ENCODE measurements around the gene SMAD1.
"Not testable (repeated sequence)": the region's sequence is repeated elsewhere in the genome, so short reads cannot be mapped to it uniquely, and the experiment has no call there.

SMAD1 gene

DNA sequence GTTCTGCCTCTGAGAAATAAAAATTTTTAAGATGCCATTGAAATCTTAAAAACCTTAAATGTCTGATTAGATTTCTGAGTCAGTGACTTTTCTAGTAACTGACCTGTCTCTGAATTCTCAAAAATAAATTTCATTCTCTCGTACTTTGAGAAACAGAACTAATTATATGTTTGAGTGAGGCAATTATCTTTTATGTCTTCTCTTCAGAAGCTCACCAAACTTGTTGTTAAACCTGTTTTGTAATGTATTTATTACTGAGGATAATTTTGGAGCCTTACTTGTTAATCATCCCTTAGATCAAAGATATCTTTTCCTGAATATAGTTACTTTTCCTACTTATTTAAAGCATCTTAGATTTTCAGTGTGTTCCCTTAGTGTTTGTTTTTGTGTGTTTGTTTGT is 73.0 kb downstream of the SMAD1 start:
- H3K4me3 ChIP-seq (ENCODE audit: low read depth, low read length) = no peak overlapping the region

DNA sequence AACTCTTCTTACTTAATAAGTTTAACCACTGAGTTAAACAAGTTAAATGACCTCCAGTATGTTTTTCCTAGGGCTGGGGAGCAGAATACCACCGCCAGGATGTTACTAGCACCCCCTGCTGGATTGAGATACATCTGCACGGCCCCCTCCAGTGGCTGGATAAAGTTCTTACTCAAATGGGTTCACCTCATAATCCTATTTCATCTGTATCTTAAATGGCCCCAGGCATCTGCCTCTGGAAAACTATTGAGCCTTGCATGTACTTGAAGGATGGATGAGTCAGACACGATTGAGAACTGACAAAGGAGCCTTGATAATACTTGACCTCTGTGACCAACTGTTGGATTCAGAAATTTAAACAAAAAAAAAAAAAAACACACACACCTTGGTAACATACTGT is 76.1 kb downstream of the SMAD1 start:
- no peak overlapping the region for H3K4me3 ChIP-seq (ENCODE audit: low read depth, low read length)

DNA sequence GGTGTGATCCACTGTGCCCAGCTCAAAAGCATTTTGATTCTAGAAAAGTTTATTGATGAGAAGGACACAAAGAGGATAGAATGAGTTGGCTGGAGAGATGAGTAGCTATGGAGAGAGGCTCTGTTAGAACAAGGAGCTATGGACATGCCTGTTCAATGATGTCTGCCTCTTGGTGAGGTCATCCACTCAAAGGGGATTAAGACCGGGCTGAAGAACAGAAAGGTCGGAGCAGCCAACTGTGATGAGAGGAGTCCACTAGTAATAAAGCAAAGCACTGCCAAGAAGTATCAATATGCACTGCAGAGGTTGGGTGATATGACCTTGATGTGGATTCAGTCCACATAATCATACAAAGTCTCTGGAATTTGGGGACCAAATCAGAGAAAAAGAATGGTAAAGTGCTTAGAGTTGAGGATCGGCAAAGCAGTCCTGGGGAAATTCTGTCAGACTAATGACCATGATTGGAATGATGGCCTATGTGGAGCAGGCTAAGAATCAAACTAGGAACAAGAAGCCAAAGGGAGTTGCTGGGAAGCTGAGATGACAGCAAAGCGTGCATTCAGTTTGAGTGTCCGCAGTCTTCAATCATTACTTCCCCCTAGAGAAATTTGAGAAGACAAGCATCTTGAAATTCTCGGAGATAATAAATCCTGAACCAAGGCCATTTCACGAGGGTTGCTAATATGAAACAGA is 81.8 kb downstream of the SMAD1 start:
- H3K4me3 ChIP-seq (ENCODE audit: low read depth, low read length) = no peak overlapping the region

DNA sequence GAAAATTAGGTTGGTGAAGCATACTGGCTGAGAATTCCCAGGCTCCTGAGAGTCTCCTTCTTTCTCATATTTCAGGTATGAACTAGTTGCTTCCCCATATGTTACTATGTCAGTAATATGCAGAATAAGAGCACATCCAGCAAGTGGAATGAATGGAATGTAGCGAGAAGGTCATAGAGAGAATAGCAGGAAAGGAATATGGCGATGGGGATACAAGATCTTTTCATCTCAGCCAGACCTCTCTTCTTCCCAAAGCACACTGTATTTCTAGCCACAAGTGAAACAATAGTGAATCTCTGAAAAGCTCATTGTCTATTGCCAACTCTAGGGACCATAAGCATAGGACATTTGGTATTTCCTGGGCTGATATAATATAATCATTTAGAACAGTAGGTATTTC is 82.9 kb downstream of the SMAD1 start:
- H3K4me3 ChIP-seq (ENCODE audit: low read depth, low read length) = no peak overlapping the region

DNA sequence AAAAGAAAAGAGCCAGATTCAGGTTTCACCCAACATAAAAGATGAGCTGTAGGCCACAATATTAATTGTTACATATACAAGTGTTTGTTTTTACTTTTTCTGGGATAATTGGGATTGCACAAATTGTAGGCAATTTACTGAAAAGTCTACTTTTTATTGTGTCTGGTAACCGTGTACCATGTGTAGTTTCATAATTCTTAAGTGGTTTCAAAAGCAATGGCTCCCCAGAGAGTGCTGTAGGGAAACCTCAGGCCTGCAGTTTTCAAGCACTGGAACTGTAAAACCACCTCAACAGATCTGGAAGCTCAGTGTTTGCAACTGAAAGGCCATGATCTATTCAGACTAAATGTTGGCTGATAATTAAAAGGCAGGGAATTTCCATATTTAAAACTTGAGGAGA is 83.7 kb downstream of the SMAD1 start:
- no peak overlapping the region for H3K4me3 ChIP-seq (ENCODE audit: low read depth, low read length)

DNA sequence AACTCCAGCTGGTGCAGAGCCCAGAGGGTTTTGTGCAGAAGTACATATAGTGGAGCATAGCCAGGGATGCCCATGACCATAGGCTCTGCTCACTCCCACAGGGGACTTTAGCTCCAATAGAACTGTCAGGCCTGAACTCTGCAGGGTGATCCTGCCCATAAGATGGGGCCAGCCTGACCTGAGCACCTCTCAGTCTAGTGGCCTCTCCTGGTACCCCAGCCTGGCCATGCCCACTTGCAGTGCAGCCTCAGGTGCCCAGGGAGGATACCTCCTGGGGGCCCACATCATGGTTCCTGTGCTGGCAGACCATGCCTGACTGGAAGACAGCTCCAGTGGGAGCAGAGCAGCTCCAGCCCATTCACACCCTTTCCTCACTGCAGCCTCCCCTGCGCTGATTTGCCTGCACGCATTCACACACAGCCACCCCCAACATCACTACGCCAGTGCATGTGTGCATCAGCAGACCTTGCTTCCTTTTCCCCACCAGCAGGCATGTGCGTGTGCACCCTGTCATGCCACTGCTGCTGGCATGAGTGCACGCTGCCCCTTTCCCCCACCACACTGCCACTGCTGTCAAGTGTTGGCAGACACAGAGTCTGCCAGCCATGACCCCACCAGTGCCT is 84.5 kb downstream of the SMAD1 start:
- no peak overlapping the region for H3K4me3 ChIP-seq (ENCODE audit: low read depth, low read length)

DNA sequence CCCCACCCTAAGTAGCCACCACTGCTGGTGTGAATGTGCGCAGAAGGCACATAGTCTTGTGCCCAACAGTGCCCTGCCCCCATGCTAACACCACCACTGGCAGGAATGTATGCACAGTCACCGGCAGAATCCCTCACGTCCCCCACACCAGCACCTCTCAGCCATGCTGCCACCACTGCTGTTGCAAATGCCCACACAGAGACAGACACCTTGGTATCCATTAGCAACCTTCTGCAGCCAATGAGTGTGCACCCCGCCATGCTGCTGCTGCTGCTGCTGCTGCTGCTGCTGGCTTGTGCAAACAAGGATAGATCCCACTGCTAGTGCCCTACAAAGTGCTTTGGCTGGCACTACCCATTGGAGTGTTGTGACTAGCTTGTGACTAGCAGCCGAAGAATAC is 85.1 kb downstream of the SMAD1 start:
- H3K4me3 ChIP-seq (ENCODE audit: low read depth, low read length) = no peak overlapping the region

DNA sequence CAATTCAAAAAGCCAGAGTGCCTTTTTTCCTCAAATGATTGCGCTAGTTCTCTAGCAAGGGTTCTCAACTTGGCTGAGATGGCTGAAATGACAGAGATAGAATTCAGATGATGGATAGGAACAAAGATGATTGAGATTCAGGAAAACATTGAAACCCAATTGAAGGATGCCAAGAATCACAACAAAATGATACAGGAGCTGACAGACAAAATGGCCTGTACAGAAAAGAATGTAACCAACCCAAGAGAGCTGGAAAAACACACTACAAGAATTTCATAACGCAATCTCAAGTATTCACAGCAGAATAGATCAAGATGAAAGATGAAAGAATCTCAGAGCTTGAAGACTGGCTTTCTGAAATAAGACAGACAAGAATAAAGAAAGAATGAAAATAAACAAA is 85.9 kb downstream of the SMAD1 start:
- no peak overlapping the region for H3K4me3 ChIP-seq (ENCODE audit: low read depth, low read length)

DNA sequence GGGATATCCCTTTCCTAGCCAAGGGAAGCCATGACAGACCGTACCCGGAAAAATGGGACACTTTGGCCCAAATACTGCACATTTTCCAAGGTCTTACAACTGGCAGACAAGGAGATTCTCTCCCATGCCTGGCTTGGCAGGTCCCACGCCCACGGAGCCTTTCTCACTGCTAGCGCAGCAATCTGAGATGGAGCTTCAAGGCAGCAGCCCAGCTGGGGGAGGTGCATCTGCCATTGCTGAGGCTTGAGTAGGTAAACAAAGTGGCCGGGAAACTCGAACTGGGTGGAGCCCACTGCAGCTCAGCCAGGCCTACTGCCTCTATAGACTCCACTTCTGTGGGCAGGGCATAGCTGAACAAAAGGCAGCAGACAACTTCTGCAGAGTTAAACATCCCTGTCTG is 92.9 kb downstream of the SMAD1 start:
- not testable (repeated sequence) for H3K4me3 ChIP-seq (ENCODE audit: low read depth, low read length)

DNA sequence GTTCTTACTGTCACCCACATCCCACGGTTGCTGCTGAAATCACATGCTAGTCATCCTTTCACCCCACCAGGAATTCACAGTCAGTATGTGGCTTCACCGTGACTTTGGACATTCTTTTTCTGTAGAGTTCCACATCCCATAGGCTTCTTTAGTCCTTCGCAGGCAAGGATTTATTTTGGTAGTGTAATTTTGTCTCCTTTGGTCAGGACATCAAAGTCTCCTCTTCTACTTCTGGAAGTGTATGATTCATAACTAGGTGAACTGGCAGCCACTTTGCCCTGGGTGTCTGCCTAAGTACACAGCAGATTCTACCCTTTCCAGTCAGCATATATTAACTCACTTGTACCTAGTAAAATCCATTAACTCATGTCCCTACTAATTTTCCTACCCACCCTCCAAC is 99.3 kb downstream of the SMAD1 start:
- no peak overlapping the region for H3K4me3 ChIP-seq (ENCODE audit: low read depth, low read length)

DNA sequence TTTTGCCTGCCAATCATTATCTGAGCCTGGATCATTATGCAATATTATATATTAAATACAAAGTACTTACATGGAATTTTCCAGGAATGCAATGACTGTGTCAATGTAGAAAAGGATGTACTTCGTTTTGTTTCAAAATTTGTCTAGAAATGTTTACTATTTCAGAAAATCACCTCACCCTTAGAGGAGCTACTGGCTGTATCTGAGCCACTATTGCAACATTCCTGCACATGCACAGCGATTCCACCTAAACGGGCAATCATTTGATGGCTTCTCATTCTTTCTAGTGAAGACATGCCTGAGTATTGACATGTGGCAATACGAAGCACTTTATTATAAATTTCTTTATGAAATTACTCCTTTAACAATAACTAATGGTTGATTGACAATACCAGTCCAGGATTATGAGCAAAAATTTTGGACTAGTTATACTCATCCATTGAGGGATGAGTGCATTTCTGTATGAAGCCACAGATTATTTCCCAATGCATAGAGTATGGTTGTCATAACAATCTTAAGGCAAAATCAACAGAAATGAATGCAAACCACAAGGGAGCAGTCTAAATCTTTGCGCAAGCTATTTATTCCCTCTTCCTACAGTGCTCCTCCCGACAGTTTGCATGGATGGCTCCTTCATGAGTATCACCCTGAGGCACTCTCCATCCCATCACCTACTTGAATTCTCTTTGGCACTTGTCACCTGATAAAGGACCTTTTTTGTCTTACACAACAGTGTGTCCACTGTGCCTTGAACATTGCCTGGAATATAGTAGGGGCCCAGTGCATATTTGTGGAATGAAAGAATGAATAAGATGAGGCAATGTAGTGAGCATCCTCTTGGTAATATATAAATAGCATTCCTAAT is 101.8 kb downstream of the SMAD1 start:
- no peak overlapping the region for H3K4me3 ChIP-seq (ENCODE audit: low read depth, low read length)

DNA sequence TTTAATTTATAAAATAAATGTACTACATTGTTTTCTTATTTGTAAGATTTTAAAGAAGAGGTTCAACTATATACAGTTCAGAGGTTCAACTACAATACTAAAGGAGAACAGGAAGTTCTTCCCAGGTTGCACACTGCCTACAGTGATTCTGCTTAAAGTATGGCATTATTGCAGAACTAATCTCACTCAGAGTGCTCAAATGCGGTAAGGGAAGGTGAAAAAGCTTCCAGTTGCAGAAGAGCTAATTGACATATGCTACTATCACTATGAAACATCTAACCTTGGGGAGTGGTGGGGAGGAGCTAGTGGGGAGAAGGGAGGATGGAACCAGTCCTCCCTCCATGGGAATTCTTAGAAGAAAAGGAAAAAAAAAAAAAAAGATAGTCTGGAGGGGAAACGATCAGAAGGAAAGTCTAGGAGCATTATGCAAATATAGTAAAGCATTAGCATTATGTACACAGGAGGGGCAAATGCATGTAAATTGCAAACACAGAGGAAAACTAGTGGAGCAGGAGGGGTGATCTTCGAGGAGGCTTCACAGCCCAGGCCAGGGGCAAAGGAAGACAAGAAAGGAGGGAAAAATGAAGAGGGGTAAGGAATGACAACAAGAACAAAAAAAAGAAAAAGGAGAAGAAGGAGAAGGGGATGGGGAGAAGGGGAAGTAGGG is 105.6 kb downstream of the SMAD1 start:
- H3K4me3 ChIP-seq (ENCODE audit: low read depth, low read length) = no peak overlapping the region

DNA sequence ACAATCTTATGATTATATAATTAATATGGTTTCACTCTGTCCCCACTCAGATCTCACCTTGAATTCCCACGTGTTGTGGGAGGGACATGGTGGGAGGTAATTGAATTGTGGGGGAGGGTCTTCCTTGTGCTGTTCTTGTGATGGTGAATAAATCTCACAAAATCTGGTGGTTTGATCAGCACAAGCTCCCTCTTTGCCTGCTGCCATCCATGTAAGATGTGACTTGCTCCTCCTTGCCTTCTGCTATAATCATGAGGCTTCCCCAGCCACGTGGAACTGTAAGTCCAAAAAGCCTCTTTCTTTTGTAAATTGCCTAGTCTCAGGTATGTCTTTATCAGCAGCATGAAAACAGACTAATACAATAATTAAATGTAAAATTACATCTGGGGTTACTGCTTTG is 107.7 kb downstream of the SMAD1 start:
- not testable (repeated sequence) for H3K4me3 ChIP-seq (ENCODE audit: low read depth, low read length)

DNA sequence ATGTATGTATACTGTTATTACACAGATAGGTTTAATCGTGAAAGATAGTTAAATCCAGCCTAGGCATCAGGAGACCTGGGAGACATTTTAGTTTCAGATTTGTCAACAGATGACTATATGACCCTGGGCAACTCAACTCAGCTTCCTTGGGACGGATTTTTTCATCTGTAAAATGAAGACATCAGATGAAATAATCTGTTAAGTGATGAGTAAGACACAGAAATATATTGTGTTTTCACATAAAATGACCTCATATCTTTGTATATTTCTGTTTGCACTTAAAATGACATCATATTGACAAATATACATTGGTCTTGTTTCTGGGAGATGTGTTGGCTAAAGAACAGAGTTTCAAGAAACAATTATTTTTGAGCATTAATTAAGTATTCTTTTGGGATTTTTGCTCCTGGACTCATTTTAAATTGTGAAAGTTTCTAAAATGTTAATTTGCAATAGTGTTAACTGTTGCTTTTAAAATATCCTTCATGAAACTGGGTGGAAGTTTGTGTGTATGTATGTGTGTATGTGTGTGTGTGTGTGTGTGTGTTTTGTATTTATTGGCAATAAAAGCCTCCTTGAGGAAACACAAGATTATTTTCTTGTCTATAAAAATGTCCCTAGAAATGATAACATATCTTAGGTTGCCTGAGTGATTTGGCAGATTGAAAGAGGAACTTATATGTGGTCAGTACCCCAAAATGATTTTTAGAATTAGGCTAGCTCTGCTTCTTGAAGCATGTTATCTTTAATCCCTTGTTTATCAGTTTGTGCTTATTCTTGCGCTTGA is 108.5 kb downstream of the SMAD1 start:
- H3K4me3 ChIP-seq (ENCODE audit: low read depth, low read length) = no peak overlapping the region

DNA sequence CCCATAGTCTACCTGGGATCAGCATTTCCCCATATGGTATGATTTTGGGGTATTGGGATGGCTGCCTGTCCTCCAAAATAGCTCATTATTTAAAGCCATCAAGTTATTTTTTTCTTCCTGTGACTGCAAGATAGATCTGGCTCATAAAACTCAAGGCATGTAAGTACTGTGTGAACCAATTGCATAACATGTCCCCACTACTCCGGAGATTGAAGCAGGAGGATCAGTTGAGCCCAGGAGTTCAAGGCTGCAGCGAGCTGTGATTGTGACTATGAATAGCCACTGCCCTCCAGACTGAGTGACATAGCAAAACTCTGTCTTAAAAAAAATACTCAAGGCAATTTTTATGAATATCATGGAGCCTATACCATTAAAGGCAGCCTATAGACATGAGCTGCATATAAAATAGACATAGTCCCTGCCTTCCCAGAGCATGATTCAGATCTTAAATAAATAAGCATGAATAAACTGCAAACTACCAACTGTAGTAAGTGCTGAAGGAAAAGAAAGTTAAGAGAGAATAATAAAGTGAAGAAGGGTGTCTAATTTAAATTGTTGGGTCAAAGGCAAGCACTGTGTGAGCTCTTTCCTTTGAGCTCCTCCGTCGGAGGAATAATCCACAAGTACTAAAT is 120.6 kb downstream of the SMAD1 start:
- no peak overlapping the region for H3K4me3 ChIP-seq (ENCODE audit: low read depth, low read length)

DNA sequence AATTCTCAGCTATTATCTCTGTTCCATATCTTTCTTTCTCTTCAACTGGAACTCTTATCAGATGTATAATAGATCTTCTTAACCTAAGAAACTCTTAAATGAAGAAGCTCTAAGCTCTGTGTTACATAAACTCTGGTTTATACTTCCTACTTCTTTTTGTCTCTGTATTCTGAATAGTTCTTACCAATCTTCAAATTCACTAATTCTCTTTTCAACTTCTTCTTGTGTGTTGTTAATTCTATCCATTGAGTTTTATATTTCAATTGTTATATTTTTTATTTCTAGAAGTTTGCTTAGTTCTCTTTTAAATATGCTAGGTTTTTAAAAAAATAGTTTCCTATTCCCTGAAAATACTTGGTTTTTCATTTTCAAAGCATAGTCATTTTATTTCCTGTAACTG is 124.3 kb downstream of the SMAD1 start:
- no peak overlapping the region for H3K4me3 ChIP-seq (ENCODE audit: low read depth, low read length)
